ENCODE results near the gene NACA.
A peak's percentile ranks its signal among the peaks of the same experiment; 100 is the strongest.
"Not testable (repeated sequence)": the region's sequence is repeated elsewhere in the genome, so short reads cannot be mapped to it uniquely, and the experiment has no call there.

Gene NACA

GRCh38 chr12:56724972-56725722 lies at the start of gene NACA:
Gene NACA, minus strand, starts transcription at chr12:56725299. Its CDS starts 778 bp downstream, at chr12:56724521.
- peak; percentile 98 for DNase-seq (ENCODE audit: low read depth)

- DNase-seq (ENCODE audit: low read depth) = no peak
Measured at GRCh38 chr12:56773113-56773512, 48.0 kb upstream of the NACA start.

- no peak for DNase-seq (ENCODE audit: low read depth)
Measured at GRCh38 chr12:56772625-56773024, 47.5 kb upstream of the NACA start.

GRCh38 chr12:56769868-56770267 lies 44.8 kb upstream of the NACA start:
- DNase-seq (ENCODE audit: low read depth) = no peak

- no peak for DNase-seq (ENCODE audit: low read depth)
Measured at GRCh38 chr12:56768424-56768823, 43.3 kb upstream of the NACA start.

GRCh38 chr12:56766535-56766934 lies 41.4 kb upstream of the NACA start:
- no peak for DNase-seq (ENCODE audit: low read depth)

- DNase-seq (ENCODE audit: low read depth) = peak; percentile 42
Measured at GRCh38 chr12:56763753-56764657, 38.9 kb upstream of the NACA start.

- no peak for DNase-seq (ENCODE audit: low read depth)
Measured at GRCh38 chr12:56761812-56762211, 36.7 kb upstream of the NACA start.

- no peak for DNase-seq (ENCODE audit: low read depth)
Measured at GRCh38 chr12:56760460-56760859, 35.4 kb upstream of the NACA start.

GRCh38 chr12:56759263-56759908 lies 34.3 kb upstream of the NACA start:
- DNase-seq (ENCODE audit: low read depth) = no peak

GRCh38 chr12:56758728-56759262 lies 33.7 kb upstream of the NACA start:
- DNase-seq (ENCODE audit: low read depth) = no peak

GRCh38 chr12:56757971-56758370 lies 32.9 kb upstream of the NACA start:
- DNase-seq (ENCODE audit: low read depth) = not testable (repeated sequence)

GRCh38 chr12:56753566-56753965 lies 28.5 kb upstream of the NACA start:
- no peak for DNase-seq (ENCODE audit: low read depth)

- peak; percentile 89 for DNase-seq (ENCODE audit: low read depth)
Measured at GRCh38 chr12:56751712-56752598, 26.9 kb upstream of the NACA start, which contains the start of gene PRIM1. Gene PRIM1, minus strand, starts transcription at chr12:56752323. Its CDS starts 25 bp downstream, at chr12:56752298.

GRCh38 chr12:56750596-56750995 lies 25.5 kb upstream of the NACA start:
- DNase-seq (ENCODE audit: low read depth) = not testable (repeated sequence)

GRCh38 chr12:56749853-56750252 lies 24.8 kb upstream of the NACA start:
- no peak for DNase-seq (ENCODE audit: low read depth)

- no peak for DNase-seq (ENCODE audit: low read depth)
Measured at GRCh38 chr12:56749359-56749758, 24.3 kb upstream of the NACA start.

GRCh38 chr12:56728139-56728861 lies 3.2 kb upstream of the NACA start:
- no peak for DNase-seq (ENCODE audit: low read depth)

- not testable (repeated sequence) for DNase-seq (ENCODE audit: low read depth)
Measured at GRCh38 chr12:56726196-56726675, 1.1 kb upstream of the NACA start.

- peak; percentile 17 for DNase-seq (ENCODE audit: low read depth)
Measured at GRCh38 chr12:56725723-56726102, 614 bp upstream of the NACA start.

GRCh38 chr12:56724701-56724971 lies 463 bp downstream of the NACA start:
- DNase-seq (ENCODE audit: low read depth) = no peak
